ENCODE results near the gene NCOA5.

NCOA5 gene

GRCh38 chr20:46055269-46055668 lies 34.5 kb downstream of the NCOA5 start:
- H3K4me1 ChIP-seq (ENCODE audit: control insufficient read depth, insufficient read depth, low read length): peaks cover 30% of the 10 kb centered on the region
- no peak overlapping the region for H3K4me3 ChIP-seq (ENCODE audit: low read length)
- H3K9ac ChIP-seq (ENCODE audit: low read length): no peak overlapping the region
- peaks cover 46% of the 10 kb centered on the region for H3K27me3 ChIP-seq (ENCODE audit: control insufficient read depth, insufficient read depth, low read length)
- H3K36me3 ChIP-seq (ENCODE audit: control insufficient read depth, insufficient read depth, low read length): no peaks in the 10 kb centered on the region
- H3K9me3 ChIP-seq (ENCODE audit: control insufficient read depth, low read length): no peaks in the 10 kb centered on the region

DNA sequence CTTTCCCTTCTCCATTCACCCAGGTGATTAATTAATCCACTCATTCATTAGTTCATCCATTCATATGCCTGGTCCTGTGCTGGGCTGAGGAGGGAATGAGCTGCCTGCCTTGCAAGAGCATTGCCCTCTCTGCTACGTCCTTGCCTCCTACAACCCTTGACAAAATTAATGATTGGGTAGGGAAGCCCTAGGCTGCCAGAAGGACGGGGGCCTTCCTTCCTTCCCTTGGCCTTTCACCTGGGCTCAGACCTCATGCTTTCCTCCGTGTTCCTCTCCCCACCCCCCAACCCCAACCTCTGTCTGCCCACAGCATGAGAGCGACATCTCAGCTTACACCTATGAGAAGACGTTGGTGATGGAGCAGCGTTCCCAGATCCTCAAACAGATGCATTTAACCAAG lies 35.2 kb downstream of the NCOA5 start:
- Histone ChIP-seq H3K4me3 (ENCODE audit: low read length) (no peak overlapping the region), H3K4me1 (ENCODE audit: control insufficient read depth, insufficient read depth, low read length) (peaks cover 33% of the 10 kb centered on the region)

DNA sequence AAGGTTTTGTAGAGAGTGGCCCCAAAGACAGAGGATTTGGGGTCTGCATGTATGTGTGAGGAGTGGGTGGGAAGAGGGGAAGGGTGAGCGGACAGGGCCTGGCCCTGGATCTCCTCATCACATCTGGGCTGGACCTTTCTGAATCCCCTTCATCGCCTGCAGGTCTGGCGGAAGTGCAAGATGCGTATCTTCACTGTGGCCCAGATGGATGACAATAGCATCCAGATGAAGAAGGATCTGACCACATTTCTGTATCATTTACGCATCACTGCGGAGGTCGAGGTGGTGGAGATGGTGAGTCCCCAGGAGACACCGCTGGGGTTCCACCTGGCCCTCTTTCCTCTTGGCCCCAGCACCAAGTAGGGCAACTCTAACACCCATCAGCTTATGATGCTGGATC lies 36.3 kb downstream of the NCOA5 start:
- H3K9me3 ChIP-seq (ENCODE audit: control insufficient read depth, low read length): no peaks in the 10 kb centered on the region
- H3K4me1 ChIP-seq (ENCODE audit: control insufficient read depth, insufficient read depth, low read length): peaks cover 23% of the 10 kb centered on the region
- H3K4me3 ChIP-seq (ENCODE audit: low read length): no peak overlapping the region
- no peaks in the 10 kb centered on the region for H3K36me3 ChIP-seq (ENCODE audit: control insufficient read depth, insufficient read depth, low read length)
- H3K9ac ChIP-seq (ENCODE audit: low read length): no peak overlapping the region
- peaks cover 41% of the 10 kb centered on the region for H3K27me3 ChIP-seq (ENCODE audit: control insufficient read depth, insufficient read depth, low read length)

More for the DNA sequence above, 35.2 kb downstream of the NCOA5 start:
- peaks cover 46% of the 10 kb centered on the region for H3K27me3 ChIP-seq (ENCODE audit: control insufficient read depth, insufficient read depth, low read length)
- no peaks in the 10 kb centered on the region for H3K9me3 ChIP-seq (ENCODE audit: control insufficient read depth, low read length)
- no peaks in the 10 kb centered on the region for H3K36me3 ChIP-seq (ENCODE audit: control insufficient read depth, insufficient read depth, low read length)
- H3K9ac ChIP-seq (ENCODE audit: low read length): no peak overlapping the region

GRCh38 chr20:46051556-46052308 lies 38.0 kb downstream of the NCOA5 start:
- H3K9ac ChIP-seq (ENCODE audit: low read length): no peak overlapping the region
- no peak overlapping the region for H3K4me3 ChIP-seq (ENCODE audit: low read length)
- H3K27me3 ChIP-seq (ENCODE audit: control insufficient read depth, insufficient read depth, low read length): peaks cover 35% of the 10 kb centered on the region
- H3K4me1 ChIP-seq (ENCODE audit: control insufficient read depth, insufficient read depth, low read length): peaks cover 8% of the 10 kb centered on the region
- H3K36me3 ChIP-seq (ENCODE audit: control insufficient read depth, insufficient read depth, low read length): no peaks in the 10 kb centered on the region
- no peaks in the 10 kb centered on the region for H3K9me3 ChIP-seq (ENCODE audit: control insufficient read depth, low read length)

GRCh38 chr20:46050885-46051284 lies 38.9 kb downstream of the NCOA5 start:
- no peak overlapping the region for H3K9ac ChIP-seq (ENCODE audit: low read length)
- no peaks in the 10 kb centered on the region for H3K9me3 ChIP-seq (ENCODE audit: control insufficient read depth, low read length)
- H3K27me3 ChIP-seq (ENCODE audit: control insufficient read depth, insufficient read depth, low read length): peaks cover 27% of the 10 kb centered on the region
- H3K4me1 ChIP-seq (ENCODE audit: control insufficient read depth, insufficient read depth, low read length): peaks cover 8% of the 10 kb centered on the region
- H3K4me3 ChIP-seq (ENCODE audit: low read length): no peak overlapping the region
- H3K36me3 ChIP-seq (ENCODE audit: control insufficient read depth, insufficient read depth, low read length): no peaks in the 10 kb centered on the region

DNA sequence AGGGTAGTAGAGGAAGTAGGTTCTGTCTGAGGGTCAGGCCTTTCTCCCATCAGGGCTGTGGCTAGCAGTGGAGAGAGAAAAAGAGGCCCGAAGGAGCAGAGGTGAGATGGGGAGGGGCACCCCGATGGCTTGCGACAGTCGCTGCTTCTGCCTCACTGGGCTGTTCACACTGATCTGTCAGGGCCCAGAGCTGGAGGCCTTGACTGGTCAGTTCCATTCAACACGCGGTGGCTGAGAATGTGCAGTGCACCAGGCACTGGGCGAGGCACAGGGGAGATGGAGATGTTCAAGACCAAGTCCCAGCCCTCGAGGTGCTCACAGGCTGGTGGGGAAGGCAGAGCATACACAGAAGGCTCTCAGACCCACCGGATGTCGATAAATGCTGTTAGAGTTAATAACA lies 39.3 kb downstream of the NCOA5 start:
- Histone ChIP-seq H3K4me1 (ENCODE audit: control insufficient read depth, insufficient read depth, low read length) (peaks cover 8% of the 10 kb centered on the region), H3K9me3 (ENCODE audit: control insufficient read depth, low read length) (no peaks in the 10 kb centered on the region), H3K36me3 (ENCODE audit: control insufficient read depth, insufficient read depth, low read length) (no peaks in the 10 kb centered on the region), H3K9ac (ENCODE audit: low read length) (no peak overlapping the region), H3K27me3 (ENCODE audit: control insufficient read depth, insufficient read depth, low read length) (peaks cover 24% of the 10 kb centered on the region), H3K4me3 (ENCODE audit: low read length) (no peak overlapping the region)

DNA sequence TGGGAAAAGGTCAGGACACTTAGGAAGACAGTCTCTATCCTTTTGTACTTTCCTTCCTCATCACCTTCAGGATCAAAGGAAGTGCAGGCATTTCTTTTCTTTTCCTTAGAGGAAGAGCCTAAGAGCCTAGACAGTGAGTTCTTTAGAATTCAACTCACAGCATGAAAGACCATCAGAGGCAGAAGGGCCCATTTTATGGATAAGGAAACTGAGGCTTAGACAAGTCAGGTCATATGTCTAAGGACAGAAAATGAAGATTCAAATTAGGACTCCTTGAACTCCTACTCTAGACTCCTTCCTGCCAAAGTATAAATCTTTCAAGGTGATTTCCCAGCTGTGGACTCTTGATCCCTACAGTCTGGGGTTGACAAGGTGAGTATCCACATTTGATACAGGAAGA lies 39.9 kb downstream of the NCOA5 start:
- H3K36me3 ChIP-seq (ENCODE audit: control insufficient read depth, insufficient read depth, low read length): no peaks in the 10 kb centered on the region
- peaks cover 8% of the 10 kb centered on the region for H3K4me1 ChIP-seq (ENCODE audit: control insufficient read depth, insufficient read depth, low read length)
- H3K4me3 ChIP-seq (ENCODE audit: low read length): no peak overlapping the region
- no peaks in the 10 kb centered on the region for H3K9me3 ChIP-seq (ENCODE audit: control insufficient read depth, low read length)
- peaks cover 18% of the 10 kb centered on the region for H3K27me3 ChIP-seq (ENCODE audit: control insufficient read depth, insufficient read depth, low read length)
- H3K9ac ChIP-seq (ENCODE audit: low read length): no peak overlapping the region

GRCh38 chr20:46049190-46049589 lies 40.6 kb downstream of the NCOA5 start:
- peaks cover 8% of the 10 kb centered on the region for H3K4me1 ChIP-seq (ENCODE audit: control insufficient read depth, insufficient read depth, low read length)
- no peaks in the 10 kb centered on the region for H3K36me3 ChIP-seq (ENCODE audit: control insufficient read depth, insufficient read depth, low read length)
- H3K9ac ChIP-seq (ENCODE audit: low read length): no peak overlapping the region
- no peak overlapping the region for H3K4me3 ChIP-seq (ENCODE audit: low read length)
- H3K9me3 ChIP-seq (ENCODE audit: control insufficient read depth, low read length): no peaks in the 10 kb centered on the region
- peaks cover 17% of the 10 kb centered on the region for H3K27me3 ChIP-seq (ENCODE audit: control insufficient read depth, insufficient read depth, low read length)

GRCh38 chr20:46047821-46048220 lies 41.9 kb downstream of the NCOA5 start:
- Histone ChIP-seq H3K36me3 (ENCODE audit: control insufficient read depth, insufficient read depth, low read length) (no peaks in the 10 kb centered on the region), H3K9me3 (ENCODE audit: control insufficient read depth, low read length) (no peaks in the 10 kb centered on the region), H3K4me3 (ENCODE audit: low read length) (no peak overlapping the region), H3K9ac (ENCODE audit: low read length) (no peak overlapping the region), H3K27me3 (ENCODE audit: control insufficient read depth, insufficient read depth, low read length) (peaks cover 20% of the 10 kb centered on the region), H3K4me1 (ENCODE audit: control insufficient read depth, insufficient read depth, low read length) (peaks cover 8% of the 10 kb centered on the region)

DNA sequence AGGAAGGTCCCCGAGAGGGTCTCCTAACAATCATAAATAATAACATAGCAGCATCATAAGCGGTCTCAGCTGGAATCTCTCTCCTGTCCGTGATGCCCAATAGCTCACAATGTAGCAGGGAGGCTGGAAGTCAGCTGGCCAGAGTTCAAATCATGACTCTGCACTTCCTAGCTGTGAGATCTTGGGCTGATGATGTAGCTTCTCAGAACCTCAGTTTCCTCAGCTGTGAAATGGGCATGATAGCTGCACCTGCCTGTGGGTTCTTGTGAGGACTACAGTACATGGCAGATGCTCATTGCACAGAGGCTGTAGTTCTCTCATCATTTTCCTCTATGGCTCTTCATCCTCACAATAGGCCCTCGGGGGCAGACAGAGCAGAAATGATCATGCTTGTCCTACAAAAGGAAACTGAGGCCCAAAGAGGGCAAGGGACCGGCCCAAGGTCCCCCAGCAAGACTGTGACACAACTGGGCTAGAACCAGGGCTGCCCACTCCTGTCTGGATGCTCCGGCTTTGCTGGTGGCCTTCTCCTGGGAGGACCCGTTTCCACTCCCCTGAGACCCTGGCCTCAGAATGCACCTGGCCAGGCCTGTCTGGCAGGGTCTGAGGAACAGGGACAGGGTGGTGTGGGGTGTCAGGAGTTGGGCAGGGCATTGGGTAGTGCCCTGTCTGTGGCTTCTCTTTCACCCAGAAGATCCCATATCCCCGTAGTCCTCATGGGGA lies 43.0 kb downstream of the NCOA5 start:
- Histone ChIP-seq H3K9me3 (ENCODE audit: control insufficient read depth, low read length) (no peaks in the 10 kb centered on the region), H3K36me3 (ENCODE audit: control insufficient read depth, insufficient read depth, low read length) (no peaks in the 10 kb centered on the region), H3K4me1 (ENCODE audit: control insufficient read depth, insufficient read depth, low read length) (peaks cover 8% of the 10 kb centered on the region), H3K4me3 (ENCODE audit: low read length) (no peak overlapping the region), H3K27me3 (ENCODE audit: control insufficient read depth, insufficient read depth, low read length) (peaks cover 20% of the 10 kb centered on the region), H3K9ac (ENCODE audit: low read length) (no peak overlapping the region)

DNA sequence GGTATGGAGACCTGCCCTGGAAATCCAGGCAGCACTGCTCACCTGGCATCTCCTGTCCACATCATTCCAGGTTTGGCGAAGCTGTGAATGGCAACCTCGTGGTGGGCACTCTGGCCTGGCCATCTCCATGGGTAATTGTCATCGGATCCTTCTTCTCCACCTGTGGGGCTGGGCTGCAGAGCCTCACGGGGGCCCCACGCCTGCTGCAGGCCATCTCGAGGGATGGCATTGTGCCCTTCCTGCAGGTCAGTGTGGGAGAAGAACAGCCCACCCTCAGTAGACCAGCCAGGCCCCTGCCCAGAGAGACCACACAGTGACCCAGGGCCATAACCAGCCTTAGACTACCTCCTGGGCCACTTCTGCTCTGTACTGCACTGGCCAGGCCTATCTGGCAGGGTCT lies 44.9 kb downstream of the NCOA5 start:
- Histone ChIP-seq H3K27me3 (ENCODE audit: control insufficient read depth, insufficient read depth, low read length) (peaks cover 25% of the 10 kb centered on the region), H3K4me1 (ENCODE audit: control insufficient read depth, insufficient read depth, low read length) (no peaks in the 10 kb centered on the region), H3K36me3 (ENCODE audit: control insufficient read depth, insufficient read depth, low read length) (no peaks in the 10 kb centered on the region)

GRCh38 chr20:46043556-46043955 lies 46.2 kb downstream of the NCOA5 start:
- H3K4me1 ChIP-seq (ENCODE audit: control insufficient read depth, insufficient read depth, low read length): no peaks in the 10 kb centered on the region
- peaks cover 20% of the 10 kb centered on the region for H3K27me3 ChIP-seq (ENCODE audit: control insufficient read depth, insufficient read depth, low read length)
- no peaks in the 10 kb centered on the region for H3K36me3 ChIP-seq (ENCODE audit: control insufficient read depth, insufficient read depth, low read length)
- H3K9me3 ChIP-seq (ENCODE audit: control insufficient read depth, low read length): no peaks in the 10 kb centered on the region
- H3K9ac ChIP-seq (ENCODE audit: low read length): no peak overlapping the region
- H3K4me3 ChIP-seq (ENCODE audit: low read length): no peak overlapping the region

More for the DNA sequence above, 44.9 kb downstream of the NCOA5 start:
- H3K4me3 ChIP-seq (ENCODE audit: low read length): no peak overlapping the region
- no peak overlapping the region for H3K9ac ChIP-seq (ENCODE audit: low read length)
- H3K9me3 ChIP-seq (ENCODE audit: control insufficient read depth, low read length): no peaks in the 10 kb centered on the region
